GM19324 (cell line): Measurements from ENCODE around the gene TRIO.

Experiments used
- ATAC-seq: cut with Tn5 transposase; IDR thresholded peaks from one replicate; pipeline ENCODE4 v1.9.1; 2021; ENCODE audit warnings: mild to moderate bottlenecking, moderate library complexity; ENCODE audit not compliant: unreplicated experiment, low FRiP score

TRIO gene

DNA sequence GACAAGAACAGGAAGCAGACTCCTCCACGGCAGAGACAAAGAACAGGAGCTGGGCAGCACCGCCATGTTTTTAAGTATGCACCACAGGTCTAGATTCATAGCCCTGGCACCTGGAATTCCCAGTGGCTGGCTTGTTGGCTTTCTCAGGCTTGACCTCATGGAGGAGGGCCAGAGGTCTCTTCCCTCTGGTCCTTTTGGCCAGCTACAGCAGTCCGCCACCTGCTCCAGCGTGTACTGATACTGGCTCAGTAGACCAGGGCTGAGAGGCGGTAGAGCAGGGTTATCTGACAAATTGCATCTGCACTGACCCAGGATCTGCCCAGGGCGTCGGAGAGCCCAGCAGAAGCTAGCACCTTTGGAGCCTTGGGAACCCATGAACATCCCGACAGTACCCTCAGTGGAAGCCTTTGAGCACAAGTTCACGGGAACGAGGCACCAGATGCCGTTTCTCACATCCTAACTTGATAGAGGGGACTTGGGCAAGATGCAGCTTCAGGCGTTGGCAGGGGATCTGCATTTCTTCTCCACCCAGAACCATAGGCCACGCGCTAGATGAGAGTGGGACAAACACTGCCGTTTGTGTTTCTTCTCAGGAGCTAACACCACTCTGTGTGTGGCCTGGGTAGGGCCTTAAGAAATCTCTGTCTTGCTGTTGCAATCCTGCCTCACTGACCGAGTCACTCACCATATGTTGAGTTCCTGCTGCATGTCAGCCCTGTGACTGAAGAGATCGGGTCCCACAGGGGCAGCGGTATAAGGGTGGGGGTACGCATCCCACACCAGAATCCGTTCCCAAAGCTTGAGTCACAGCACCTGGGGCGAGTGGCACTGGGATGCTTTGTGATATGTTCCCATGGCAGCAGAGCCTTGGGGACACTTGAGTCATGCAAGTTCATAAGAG, 348.1 kb downstream of the TRIO start:
- ATAC-seq = no peak

DNA sequence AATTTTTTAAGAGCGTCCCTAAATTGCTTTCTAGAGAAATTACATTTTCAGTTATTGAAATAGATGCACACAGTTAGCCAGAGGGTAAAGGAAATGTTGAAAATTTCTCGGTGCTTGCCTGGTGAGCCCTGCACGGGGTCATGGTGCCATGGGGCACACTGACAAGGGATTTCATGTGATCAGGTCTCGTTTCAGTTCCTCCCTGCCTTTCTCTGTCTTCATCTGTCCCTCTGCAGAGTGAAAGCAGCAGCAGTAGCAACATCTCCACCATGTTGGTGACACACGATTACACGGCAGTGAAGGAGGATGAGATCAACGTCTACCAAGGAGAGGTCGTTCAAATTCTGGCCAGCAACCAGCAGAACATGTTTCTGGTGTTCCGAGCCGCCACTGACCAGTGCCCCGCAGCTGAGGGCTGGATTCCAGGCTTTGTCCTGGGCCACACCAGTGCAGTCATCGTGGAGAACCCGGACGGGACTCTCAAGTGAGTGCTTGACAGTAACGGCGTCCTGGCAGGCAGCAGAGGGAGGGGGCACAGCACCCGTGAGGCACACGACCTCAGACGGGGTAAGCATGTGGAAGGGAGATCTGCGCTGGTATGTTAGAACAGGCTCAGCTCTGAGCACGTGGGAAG, 349.3 kb downstream of the TRIO start:
- ATAC-seq = no peak

DNA sequence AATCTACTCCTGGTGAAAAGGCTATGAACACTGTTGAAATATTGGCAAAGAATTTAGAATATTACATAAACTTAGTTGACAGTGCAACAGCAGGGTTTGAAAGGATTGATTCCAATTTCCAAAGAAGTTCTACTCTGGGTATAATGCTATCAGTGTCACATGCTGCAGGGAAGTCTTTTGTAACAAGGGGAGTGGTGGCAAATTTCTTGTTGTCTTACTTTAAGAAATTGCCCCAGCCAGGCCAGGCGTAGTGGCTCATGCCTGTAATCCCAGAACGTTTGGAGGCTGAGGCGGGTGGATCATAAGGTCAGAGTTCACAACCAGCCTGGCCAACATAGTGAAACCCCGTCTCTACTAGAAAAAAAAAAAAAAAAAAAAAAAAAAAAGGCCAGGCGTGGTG, 352.2 kb downstream of the TRIO start:
- no peak for ATAC-seq

DNA sequence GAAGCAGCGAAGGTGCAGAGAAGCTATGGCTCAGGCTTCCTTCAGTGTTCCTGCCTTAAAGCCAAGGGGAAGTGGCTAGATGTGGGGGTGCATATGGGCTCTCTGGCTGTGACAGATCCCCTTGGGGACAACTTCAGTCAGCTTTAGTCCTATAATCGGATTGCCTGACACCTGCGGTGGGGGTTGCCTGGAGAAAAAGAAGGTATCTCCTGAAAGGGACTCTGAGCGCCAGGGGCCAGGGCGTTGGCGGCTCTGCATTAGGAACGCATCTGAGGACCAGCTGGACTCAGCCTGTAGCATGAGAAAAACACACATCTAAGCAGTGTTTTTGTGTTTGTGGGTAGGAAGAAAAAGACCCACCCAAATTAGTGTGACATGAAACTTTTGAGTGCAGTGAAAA, 354.2 kb downstream of the TRIO start:
- ATAC-seq = no peak

DNA sequence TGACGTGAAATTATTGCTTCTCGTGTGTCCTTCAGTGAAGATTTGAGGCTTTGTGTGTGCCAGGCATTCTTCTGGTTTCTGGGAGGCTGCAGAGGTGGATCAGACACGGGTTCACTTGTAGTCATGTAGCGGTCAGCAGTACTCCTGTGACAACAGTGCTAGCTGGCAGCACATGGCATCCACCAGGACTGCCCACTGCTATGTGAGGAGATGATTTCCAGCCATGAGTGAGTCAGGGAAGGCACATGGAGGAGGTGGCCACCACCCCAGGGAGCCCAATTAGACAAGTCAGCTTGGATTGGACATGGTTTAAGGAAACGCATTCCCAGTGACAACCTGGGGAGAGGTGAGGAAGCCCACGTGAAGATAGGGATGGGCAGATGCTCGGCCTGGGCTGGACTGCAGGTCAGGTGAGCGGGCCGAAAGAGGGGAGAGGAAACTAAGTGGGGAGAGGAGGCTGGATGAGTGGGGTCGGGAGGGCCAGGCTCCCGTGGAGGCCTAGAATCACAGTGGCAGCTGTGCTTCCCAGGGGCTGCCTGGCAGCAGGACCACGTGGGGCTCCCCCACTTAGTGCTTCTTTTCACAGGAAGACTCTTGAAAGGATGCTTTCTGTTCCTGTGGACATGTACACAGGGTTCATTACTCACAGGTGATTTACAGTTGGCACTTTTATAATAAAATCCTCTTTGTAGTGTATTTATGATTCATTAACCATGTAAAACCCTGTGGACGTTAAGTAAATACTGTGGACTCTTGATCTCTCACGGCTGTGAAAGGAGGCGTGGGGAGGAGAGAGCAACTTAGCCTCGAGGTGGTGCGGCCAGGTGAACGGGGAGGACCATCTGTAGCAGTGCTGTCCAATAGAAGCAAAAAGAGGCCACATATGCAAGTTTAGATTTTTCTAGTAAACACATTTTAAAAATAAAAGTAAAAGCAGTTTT, 358.5 kb downstream of the TRIO start:
- ATAC-seq = no peak

DNA sequence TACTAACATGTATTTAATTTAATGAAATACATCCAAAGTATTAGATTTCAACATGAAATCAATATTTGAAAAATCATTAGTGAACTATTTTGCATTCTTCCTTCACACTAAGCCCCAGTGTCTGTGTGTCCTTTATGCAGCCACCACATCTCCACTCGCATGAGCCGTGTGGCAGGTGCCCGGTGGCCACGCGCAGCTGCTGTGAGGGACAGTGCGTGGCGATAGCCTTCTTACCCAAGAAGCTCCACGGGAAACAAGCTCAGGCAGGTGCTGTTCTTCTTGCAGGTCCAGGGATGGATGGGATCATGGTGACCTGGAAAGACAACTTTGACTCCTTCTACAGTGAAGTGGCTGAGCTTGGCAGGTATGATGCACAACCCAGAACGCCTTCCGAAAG, 359.1 kb downstream of the TRIO start:
- no peak for ATAC-seq

DNA sequence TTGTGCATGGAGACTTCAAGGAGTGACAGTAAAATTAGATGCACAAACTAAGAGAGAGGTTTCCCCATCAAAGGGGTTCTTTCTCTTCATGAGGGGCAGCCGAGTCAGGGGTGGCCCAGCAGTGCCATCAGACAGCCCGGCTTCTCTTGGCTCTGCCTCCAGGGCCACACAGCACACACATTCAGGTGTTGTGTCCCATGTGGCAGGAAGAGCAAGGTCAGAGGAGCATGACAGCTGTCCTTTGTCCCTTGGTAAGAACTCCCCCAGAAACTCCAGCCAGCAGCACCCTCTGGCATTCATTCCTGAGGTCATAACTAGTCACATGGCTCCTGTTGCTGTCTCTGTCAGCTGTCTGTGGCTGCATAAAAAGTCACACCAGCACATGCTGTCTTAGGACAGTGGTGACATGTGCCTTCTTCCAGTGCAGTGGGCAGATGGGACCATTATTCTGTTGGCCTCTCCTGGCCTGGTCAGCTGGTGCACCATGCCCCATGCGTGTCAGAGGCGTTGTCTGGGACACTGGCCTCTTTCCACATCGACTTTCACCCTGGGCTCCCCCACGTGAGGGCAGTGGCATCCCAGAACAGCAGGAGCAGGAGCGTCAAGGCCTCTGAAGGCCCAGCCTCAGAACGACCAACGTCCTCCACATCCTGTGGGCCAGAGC, 360.0 kb downstream of the TRIO start:
- no peak for ATAC-seq

DNA sequence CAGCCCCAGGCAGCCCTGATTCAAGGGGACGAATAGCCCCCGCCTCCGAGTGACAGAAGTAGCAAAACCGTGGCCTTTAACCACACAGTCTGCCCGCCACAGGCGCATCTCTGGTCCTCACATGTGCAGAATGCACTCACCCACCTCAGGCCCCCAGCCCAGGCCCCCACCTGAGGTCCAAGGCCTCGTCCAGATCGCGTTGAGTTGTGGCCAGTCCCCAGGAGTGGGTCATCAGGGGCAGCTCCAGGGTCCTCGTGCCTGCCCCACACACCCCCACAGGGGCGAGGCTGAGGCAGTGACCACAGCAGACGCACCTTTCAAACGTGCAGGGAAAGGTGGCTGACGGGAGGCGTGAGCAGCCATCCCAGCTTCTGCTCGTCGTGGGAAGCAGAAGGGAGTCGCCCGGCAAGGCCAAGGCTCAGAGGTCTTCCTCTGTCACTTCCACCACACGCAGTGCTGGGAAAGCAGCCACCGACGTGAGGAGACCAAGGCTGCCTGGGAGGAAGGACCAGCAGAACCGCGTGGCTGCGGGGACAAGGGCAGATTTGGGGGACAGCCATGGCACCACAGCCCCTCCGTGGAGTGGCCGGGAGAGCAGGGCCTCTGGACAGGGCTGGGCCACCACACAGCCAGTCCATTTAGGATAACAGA, 360.7 kb downstream of the TRIO start:
- no peak for ATAC-seq

DNA sequence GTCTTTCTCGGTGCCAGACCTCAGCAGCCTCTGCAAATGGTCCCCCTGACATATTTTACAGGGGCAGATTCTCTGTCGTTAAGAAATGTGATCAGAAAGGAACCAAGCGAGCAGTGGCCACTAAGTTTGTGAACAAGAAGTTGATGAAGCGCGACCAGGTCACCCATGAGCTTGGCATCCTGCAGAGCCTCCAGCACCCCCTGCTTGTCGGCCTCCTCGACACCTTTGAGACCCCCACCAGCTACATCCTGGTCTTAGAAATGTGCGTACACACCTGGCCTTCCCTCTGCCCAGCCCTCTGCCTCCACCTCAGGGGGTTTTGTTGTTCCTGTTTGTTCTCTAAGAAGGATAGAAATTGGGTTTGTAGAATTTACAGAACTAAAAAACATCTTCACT, 361.2 kb downstream of the TRIO start:
- no peak for ATAC-seq

DNA sequence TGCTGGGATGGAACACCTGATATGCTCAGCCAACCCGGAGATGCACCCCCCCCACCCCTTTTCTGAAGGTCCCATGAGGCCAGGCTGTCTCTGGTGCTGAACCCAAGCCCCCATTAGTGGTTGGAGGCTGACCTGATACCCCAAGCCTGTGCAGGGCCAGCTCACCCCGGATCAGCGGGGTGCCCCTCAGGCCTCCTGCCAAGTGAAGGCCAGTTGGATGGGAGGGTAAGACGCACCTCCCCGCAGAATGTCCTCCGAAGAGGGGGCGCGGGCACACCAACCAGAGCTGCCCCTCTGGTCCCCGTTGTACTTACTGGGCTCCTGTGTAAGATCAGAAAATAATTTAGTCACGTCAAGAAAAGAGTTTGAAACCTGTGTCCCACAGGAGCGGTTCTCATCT, 361.7 kb downstream of the TRIO start:
- no peak for ATAC-seq

DNA sequence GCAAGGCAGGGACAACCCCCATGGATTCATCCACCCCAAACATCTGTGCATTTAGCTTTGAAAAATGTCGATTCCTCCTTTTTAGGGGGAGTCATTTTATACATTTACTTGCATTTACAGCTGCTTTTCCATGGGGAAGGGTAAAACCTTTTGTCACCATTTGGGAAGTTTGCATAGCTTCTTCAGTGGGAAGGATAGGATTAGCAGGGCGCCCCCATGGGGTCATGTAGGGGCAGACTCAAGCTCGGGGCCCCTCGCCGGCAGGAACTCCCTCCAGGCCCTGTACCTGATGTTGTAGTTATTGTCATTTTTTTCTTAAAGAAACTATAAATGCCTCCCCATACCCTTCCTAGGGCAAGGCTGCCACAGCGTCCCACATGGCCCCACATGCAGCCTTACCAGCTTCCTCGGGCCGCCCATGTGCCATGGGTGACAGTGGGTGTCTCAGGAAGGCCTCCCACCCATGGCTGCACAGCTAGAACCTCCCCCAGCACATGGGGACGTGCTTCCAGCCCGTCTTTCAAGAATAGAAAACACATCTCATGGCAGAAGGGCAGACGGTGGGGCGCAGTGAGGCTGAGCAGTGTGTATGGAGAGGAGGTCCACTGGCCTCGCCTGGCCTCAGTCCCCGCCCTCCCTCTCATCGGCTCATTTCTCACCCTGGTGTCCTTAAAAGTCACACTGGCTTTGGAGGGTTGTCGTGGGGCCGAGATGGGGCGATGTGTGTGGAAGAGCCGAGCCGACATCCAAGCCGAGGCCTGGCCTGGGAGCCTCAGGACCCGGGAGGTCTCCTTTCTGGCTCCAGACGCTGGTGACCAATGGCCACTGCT, 362.4 kb downstream of the TRIO start:
- ATAC-seq = no peak

DNA sequence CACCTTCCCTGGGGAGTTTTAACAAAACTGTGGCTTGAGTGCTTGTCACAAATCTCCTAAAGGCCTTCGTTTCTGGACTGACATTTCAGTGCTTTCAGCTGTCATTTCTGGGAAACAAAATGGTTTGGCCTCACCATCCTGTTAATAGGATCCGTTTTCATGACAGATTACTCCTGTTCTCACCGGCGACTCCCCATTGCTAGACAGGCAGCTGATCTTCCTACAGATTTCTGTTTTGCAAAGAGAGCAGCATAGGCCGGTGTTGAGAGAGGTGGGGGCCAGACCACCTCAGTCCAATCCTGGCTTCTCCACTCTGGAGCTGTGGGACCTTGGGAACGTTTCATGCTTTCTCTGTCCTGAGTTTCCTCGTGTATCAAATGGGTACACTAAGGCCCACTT, 363.0 kb downstream of the TRIO start:
- no peak for ATAC-seq

DNA sequence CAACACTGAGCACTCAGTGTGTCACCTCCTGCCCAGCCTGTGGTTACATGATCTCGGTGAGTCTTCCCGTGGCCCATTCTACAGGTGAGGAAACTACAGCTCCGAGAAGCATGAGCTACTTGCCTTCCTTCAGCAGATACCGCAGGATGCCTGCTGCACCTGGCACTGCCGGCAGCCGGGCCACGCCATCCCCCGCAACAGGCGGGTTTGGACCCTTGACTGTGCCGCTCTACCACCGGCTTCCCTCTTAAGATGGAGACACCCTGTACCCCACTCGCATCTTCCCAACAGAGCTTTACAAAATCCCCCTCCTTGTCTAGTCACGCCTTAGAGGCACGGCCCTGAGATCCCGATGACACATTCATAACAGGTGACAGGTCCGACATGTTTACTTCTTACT, 363.5 kb downstream of the TRIO start:
- no peak for ATAC-seq

DNA sequence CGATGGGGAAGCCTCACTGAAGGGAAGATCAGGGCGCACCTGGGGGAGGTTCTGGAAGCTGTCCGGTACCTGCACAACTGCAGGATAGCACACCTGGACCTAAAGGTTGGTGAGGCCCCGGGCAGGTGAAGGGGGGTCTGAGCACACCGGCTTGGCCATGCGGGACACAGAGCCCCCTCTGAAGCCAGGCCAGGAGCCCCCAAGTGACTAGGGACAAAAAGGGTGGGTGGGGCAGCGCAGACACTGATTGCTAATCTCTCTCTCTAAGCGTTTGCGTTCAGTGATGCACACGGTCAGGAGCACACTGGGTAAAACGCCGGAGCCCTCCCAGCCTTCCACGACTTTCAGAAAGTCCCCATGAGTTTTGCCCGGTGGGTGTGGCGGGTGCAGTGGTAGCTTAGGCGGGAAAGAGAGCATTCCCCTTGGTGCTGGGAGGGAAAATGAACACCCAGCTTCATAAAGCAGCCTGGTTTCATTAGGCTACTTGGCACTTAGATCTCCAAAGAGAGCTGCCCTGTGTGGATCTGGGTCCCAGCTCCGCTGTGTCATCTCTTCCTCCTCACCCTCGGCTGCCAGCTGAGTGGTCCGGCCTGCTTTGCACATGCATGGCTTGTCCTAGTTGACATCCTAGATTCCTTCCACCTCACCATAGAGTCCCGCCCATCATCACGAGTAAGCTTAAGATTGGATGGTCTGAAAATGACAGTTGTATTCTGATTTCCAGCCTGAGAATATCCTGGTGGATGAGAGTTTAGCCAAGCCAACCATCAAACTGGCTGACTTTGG, 364.2 kb downstream of the TRIO start:
- ATAC-seq = no peak

DNA sequence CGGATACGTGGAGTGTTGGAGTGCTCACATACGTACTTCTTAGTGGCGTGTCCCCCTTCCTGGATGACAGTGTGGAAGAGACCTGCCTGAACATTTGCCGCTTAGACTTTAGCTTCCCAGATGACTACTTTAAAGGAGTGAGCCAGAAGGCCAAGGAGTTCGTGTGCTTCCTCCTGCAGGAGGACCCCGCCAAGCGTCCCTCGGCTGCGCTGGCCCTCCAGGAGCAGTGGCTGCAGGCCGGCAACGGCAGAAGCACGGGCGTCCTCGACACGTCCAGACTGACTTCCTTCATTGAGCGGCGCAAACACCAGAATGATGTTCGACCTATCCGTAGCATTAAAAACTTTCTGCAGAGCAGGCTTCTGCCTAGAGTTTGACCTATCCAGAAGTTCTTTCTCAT, 364.9 kb downstream of the TRIO start:
- no peak for ATAC-seq

DNA sequence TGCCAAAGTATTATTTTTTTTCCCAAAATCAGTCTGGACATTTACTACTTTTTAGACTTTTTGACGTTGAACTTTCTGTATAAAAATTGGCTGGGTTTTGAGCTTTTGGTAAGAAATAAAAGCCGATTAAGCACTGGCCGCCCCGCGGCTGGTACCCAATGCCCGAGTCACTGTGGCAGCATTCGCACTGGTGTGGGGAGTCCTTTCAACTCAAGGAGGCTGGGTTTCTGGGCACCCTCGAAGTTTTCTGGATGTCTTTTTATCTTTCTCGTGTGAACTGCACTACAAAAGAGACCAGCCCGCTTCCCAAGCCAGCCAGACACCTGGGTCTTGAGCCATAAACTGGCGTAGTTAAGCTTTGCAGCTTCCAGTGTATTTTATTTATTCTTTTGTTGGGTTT, 366.4 kb downstream of the TRIO start:
- no peak for ATAC-seq

DNA sequence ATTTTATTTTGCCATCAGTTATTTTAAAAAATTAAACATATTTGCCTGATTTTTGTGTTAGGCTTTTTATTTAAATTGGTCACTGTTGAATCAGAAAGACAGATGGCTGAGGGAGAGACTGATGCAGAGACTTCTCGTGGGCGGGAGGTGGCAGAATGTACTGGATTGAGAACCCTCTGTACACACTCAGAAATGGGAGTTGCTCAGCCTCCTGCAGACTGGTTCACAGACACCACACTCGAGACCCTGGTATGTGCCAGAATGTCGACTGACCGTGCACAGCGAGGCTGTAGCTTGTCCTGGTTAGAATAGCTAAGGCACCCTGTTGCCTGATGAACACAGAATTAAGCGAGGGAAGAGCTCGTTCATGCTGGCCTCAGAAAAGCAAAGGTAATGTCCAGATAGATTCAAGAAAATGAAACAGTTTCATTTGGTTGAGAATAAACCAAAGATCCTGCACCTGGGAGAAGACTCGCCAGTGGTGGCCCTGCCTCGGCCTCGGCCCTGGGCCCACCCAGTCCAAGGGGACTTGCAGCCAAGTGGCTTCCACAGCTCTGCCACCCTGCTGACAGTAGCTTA, 367.1 kb downstream of the TRIO start:
- no peak for ATAC-seq

DNA sequence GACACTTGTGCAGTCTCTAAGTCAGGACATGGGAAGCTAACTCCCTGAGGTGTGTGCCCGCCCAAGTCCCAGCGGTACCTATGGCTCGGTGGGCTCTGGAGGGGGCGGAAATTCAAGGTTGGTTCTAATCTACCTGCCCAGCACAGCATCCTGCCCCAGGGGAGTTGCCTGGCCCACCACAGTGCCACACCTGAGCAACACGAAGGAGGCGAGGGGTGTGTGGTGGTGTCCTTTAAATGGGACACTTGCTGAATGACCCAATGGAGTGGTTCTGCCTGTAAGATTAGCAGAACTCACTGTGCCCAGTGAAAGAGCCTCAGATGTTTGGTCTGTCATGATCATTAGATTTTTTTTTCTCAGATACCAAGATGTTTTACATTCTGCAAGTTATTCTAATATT, 367.7 kb downstream of the TRIO start:
- no peak for ATAC-seq
